GM13976 (cell line): ENCODE measurements around the gene CACNA2D4.

Source experiments
- DNase-seq: peaks from one replicate; pipeline ENCODE4 v3.0.0; 2012; ENCODE audit warnings: low spot score
- in situ Hi-C: fragments of 300-500 bp; cut with MboI; formaldehyde crosslinking; loops from one replicate; pipeline ENCODE4 v1.12.0; 2022; ENCODE audit warnings: low sequenced_read_pairs, mixed read lengths, inconsistent platforms; ENCODE audit not compliant: unreplicated experiment
- TF ChIP-seq, protein P1 (sequence below): IDR thresholded peaks from 2 replicates; pipeline ENCODE4 v1.5.1; 2012; ENCODE audit warnings: borderline replicate concordance, mild to moderate bottlenecking; ENCODE audit not compliant: insufficient read depth; ENCODE audit errors: extremely low read depth, missing control alignments, control extremely low read depth

Gene CACNA2D4

DNA sequence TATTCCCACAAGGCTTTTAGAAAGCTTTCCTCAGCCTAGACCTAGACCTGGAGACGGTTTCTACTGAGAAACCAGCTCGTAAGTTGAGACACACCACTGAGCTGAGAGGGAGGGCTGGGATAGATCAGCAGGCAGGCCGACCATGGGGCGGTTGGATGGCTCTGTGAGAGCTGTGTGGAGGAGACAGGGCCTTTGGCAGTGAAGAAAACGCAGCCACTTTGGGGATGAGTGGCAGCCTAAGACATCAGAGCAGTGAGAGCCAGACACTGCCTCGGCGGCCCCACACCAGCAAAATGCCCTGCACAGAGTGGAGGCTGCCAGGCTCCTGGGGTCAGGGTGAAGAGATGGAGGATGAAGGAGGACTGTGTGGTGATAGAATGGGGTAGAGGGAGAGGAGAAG is 46.0 kb downstream of the CACNA2D4 start:
- in situ Hi-C loops, result no loop called here
- DNase-seq, result no peak
- TF ChIP-seq, protein P1, sequence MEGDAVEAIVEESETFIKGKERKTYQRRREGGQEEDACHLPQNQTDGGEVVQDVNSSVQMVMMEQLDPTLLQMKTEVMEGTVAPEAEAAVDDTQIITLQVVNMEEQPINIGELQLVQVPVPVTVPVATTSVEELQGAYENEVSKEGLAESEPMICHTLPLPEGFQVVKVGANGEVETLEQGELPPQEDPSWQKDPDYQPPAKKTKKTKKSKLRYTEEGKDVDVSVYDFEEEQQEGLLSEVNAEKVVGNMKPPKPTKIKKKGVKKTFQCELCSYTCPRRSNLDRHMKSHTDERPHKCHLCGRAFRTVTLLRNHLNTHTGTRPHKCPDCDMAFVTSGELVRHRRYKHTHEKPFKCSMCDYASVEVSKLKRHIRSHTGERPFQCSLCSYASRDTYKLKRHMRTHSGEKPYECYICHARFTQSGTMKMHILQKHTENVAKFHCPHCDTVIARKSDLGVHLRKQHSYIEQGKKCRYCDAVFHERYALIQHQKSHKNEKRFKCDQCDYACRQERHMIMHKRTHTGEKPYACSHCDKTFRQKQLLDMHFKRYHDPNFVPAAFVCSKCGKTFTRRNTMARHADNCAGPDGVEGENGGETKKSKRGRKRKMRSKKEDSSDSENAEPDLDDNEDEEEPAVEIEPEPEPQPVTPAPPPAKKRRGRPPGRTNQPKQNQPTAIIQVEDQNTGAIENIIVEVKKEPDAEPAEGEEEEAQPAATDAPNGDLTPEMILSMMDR, result no peak

DNA sequence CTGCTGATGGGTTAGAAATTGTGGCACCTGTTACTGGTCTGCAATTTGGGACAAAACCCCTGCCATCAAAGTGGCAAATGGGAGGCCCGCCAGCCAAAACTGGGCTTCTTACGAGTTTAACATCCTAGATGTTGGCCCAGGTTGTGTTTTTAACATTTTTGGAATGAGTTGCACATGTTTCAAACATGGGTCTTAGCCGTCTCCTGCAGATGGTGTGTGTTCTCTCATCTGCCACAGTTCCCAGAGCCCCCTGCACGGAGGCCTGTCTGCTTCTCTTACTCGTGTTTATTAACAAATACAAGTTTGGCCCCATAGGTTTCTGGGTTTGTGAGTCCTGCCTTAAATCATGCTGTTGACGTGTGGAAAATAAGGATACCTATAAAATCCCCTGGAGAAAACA is 46.5 kb downstream of the CACNA2D4 start:
- DNase-seq, result no peak
- in situ Hi-C loops, result no loop called here
- TF ChIP-seq, protein P1, result no peak

DNA sequence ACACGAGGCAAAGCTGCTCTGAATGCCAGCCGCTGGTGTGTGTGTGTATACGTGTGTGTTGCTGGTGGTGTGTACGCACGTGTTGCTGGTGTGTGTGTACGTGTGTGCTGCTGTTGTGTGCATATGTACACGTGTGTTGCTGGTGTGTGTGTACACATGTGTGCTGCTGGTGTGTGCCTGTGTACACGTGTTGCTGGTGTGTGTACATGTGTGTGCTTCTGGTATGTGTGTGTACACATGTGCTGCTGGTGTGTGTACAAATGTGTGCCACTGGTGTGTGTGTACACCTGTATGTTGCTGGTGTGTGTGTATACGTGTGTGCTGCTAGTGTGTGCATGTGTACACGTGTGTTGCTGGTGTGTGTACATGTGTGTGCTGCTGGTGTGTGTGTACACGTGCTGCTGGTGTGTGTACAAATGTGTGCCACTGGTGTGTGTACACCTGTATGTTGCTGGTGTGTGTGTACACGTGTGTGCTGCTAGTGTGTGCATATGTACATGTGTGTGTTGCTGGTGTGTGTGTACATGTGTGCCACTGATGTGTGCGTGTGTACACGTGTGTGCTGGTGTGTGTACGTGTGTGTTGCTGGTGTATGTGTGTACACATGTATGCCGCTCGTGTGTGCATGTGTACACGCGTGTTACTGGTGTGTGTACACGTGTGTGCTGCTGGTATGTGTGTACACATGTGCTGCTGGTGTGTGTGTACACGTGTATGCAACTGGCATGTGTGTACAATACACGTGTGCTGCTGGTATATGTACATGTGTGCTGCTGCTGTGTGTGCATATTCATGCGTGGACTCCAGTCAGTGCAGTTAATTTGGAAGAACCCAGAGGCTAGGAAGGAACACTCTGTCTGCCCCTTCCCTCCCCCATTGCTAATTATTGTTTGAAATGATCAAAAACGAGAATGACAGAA is 47.2 kb downstream of the CACNA2D4 start:
- DNase-seq, result no peak
- TF ChIP-seq, protein P1, result no peak
- in situ Hi-C loops, result no loop called here

DNA sequence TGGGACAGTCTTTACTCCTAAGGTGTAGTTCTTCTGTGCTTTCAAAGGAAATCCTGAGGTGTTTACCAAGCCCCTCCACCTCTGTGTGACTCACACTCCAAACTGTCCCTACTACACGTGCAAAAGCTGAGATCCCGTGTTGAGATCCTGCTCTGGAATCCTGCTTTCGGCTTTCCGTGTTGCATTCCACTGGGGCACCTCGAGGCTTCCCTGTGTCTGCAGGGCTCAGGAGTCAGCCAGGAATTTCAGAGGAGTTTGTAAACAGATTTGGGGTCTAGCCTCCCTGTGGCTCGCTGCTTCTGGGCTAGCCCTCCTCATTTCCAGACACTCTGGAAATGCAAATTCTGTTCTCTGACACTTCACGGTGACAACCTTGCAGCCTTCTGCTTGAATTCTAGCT is 48.4 kb downstream of the CACNA2D4 start:
- no peak for DNase-seq
- in situ Hi-C loops, result no loop called here
- TF ChIP-seq, protein P1, result no peak

DNA sequence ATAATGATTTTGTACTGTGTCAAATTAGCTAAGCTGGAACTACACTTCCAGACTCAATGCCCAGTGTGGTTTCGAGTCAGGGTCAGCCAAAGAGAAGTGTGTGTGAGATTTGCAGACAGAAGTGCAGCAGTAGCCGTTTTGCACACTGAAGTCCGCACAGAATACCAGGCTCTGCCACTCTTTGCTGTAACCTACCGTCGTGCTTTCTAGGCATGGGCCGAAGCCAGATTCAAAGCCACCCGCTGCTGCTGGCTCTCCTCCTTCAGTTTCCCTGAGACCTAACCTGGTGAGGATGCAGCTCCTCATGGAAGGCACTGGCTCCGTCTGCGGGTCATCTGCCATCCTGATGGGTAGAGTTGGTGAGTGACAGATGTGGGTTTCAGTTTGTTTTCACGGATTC is 49.3 kb downstream of the CACNA2D4 start:
- no peak for DNase-seq
- TF ChIP-seq, protein P1, result no peak
- in situ Hi-C loops, result no loop called here

DNA sequence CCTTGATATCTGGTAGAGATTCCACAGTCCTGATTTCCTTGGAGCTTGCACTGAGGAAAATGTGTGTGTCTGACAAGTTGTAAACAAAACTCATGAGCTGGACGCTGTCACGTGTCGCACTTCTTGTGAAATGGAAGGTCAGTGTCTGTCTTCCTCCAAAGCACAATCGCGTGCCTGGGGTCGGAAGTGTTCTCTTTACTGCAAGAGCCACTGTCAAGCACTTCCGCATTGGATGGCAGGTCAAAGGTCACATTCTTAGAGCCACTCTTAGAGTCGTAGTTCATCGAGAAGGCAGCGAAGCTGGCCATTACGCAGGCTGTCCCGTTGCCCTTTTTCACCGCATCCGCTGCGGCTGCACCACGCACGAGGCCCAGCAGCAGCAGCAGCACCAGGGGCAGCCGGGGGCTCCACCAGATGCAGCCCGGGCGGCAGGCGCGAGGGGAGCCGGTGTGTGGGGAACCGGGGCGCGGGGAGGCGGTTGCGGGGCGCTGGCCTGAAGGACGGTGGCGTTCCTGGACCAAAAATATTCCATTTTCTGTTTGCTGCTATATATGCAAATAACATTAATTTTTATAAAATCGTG is 53.1 kb downstream of the CACNA2D4 start:
- TF ChIP-seq, protein P1, result no peak
- DNase-seq, result no peak
- in situ Hi-C loops, result no loop called here
